Mucosa of descending colon (tissue), 3 donors: ENCODE data around the gene TLE4. TPM values are rescaled to one million over a fixed set of nuclear protein-coding genes. Genes with fewer than 3 reads are reported as not detected.

ENCODE experiments used
- ATAC-seq: fragments of 200-7000 bp; cut with Tn5 transposase; one replicate; pipeline ENCODE4 v1.9.1; 2020; ENCODE audit warnings: mild to moderate bottlenecking, moderate library complexity
- DNase-seq, 3 donors: peaks; one replicate each; pipeline ENCODE4 v3.0.0-alpha.2; 2020
- H3K36me3 ChIP-seq: fragments of 200-600 bp; one replicate; pipeline ENCODE4 v1.8.0; 2021; ENCODE audit warnings: low read depth, mild to moderate bottlenecking
- H3K4me1 ChIP-seq: fragments of 200-600 bp; one replicate; pipeline ENCODE4 v1.8.0; 2021; ENCODE audit warnings: low read depth, mild to moderate bottlenecking
- H3K4me3 ChIP-seq: fragments of 200-600 bp; one replicate; pipeline ENCODE4 v1.8.0; 2021; ENCODE audit warnings: mild to moderate bottlenecking
- H3K9me3 ChIP-seq: fragments of 200-600 bp; one replicate; pipeline ENCODE4 v1.8.0; 2021; ENCODE audit warnings: mild to moderate bottlenecking
- CTCF ChIP-seq: fragments of 200-600 bp; IDR thresholded peaks from one replicate; pipeline ENCODE4 v1.8.0; 2022; ENCODE audit warnings: antibody characterized with exemption, mild to moderate bottlenecking
- intact Hi-C, 2 donors: fragments of 100-400 bp; cut with DNase I in 1 of 2; cut with micrococcal nuclease in 1 of 2; formaldehyde crosslinking; loops; one replicate each; pipeline versions ENCODE4 v1.11.0 to v1.11.1; 2022; cut with DNase I, micrococcal nuclease
- total RNA-seq, 3 donors: library from RNA; stranded (reverse); fragmentation: NEBNext Ultra II Directional in 2 of 3; extraction: Animal tissue kit (Norgen Biotek cat#: 25700) in 2 of 3; gene quantifications; one replicate each; pipeline versions ENCODE4 v1.2.1 to v1.2.4, GENCODE V29; 2021 to 2023
- donor health status: DM: no; HTN: no; CAD: no; lungs with moderate emphysema.
- donor health status: DM: no; HTN: no; CAD: no.
- donor health status: DM: no; HTN: yes; CAD: no.

Gene TLE4
- total RNA-seq, 3 donors from 2014 or later = 23.9 to 38.4 (median 29.8) TPM

- no peaks in the 10 kb centered on the region for H3K36me3 ChIP-seq
- H3K4me1 ChIP-seq = no peaks in the 10 kb centered on the region
- TF ChIP-seq CTCF = no peak
- DNase-seq (no peak), ATAC-seq (no peak)
- no peaks in the 10 kb centered on the region for H3K9me3 ChIP-seq
- intact Hi-C loops = no loop called here
- no peak overlapping the region for H3K4me3 ChIP-seq
These were observed 92.6 kb downstream of the TLE4 start for GRCh38 chr9:79664375-79664831.

- H3K36me3 ChIP-seq = no peaks in the 10 kb centered on the region
- no peaks in the 10 kb centered on the region for H3K4me1 ChIP-seq
- intact Hi-C loops = no loop called here
- TF ChIP-seq CTCF = no peak
- DNase-seq (no peak), ATAC-seq (no peak)
- no peaks in the 10 kb centered on the region for H3K9me3 ChIP-seq
- no peak overlapping the region for H3K4me3 ChIP-seq
These were observed 93.6 kb downstream of the TLE4 start for GRCh38 chr9:79665369-79665768.

GRCh38 chr9:79665931-79666330, 94.2 kb downstream of the TLE4 start:
- no peaks in the 10 kb centered on the region for H3K4me1 ChIP-seq
- H3K9me3 ChIP-seq = no peaks in the 10 kb centered on the region
- ATAC-seq = no peak
- no peak overlapping the region for H3K4me3 ChIP-seq
- intact Hi-C loops = no loop called here
- DNase-seq = no peak
- H3K36me3 ChIP-seq = no peaks in the 10 kb centered on the region
- TF ChIP-seq CTCF = no peak

GRCh38 chr9:79667120-79667519, 95.4 kb downstream of the TLE4 start:
- DNase-seq (no peak), ATAC-seq (no peak)
- Histone ChIP-seq H3K4me1 (no peaks in the 10 kb centered on the region), H3K4me3 (no peak overlapping the region), H3K9me3 (no peaks in the 10 kb centered on the region), H3K36me3 (no peaks in the 10 kb centered on the region)
- intact Hi-C loops = no loop called here
- no peak for TF ChIP-seq CTCF

- Histone ChIP-seq H3K9me3 (no peaks in the 10 kb centered on the region), H3K4me3 (no peak overlapping the region), H3K4me1 (no peaks in the 10 kb centered on the region), H3K36me3 (no peaks in the 10 kb centered on the region)
- ATAC-seq = no peak
- no peak for TF ChIP-seq CTCF
- intact Hi-C loops = no loop called here
- no peak for DNase-seq
These were observed 96.2 kb downstream of the TLE4 start for GRCh38 chr9:79667817-79668436.

GRCh38 chr9:79668956-79669355, 97.2 kb downstream of the TLE4 start:
- ATAC-seq (no peak), DNase-seq (no peak)
- Histone ChIP-seq H3K4me1 (no peaks in the 10 kb centered on the region), H3K36me3 (no peaks in the 10 kb centered on the region), H3K9me3 (no peaks in the 10 kb centered on the region), H3K4me3 (no peak overlapping the region)
- no peak for TF ChIP-seq CTCF
- intact Hi-C loops = no loop called here
